Epidermal melanocyte (primary cell): ENCODE measurements around the gene DMPK.
"Not testable (repeated sequence)": the region's sequence is repeated elsewhere in the genome, so short reads cannot be mapped to it uniquely, and the experiment has no call there.

Source experiments
- DNase-seq: peaks from one replicate; pipeline ENCODE4 v3.0.0; 2011; ENCODE audit warnings: low spot score; ENCODE audit not compliant: insufficient read length

The DMPK gene

GRCh38 chr19:45768984-45769782 is 13.1 kb downstream of the DMPK start, which contains the start of gene SIX5:
TSS of gene SIX5 (minus strand) at chr19:45769252. CDS start at chr19:45768844, 408 bp downstream.
- DNase-seq = peak; percentile 96

DNA sequence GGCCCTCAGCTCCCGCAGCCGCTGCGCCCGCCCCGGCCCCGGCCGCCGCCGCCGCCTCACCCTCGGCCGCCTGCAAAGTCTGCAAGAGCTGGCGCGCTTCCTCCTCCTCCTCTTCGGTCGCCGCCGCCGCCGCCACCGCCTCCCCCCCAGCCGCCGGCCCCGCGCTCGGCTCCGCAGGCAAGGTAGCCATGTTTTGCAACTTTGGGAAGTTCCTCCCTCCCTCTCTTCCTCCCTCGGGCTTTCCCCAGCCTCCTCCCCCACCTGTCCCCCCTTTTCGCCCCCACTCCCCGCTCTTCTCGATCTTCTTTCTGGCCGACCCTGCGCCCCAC is 13.7 kb downstream of the DMPK start:
- DNase-seq = no peak

- DNase-seq = no peak
Observed at GRCh38 chr19:45767881-45768654, 14.2 kb downstream of the DMPK start.

GRCh38 chr19:45767410-45767880 is 14.8 kb downstream of the DMPK start:
- DNase-seq = no peak

DNA sequence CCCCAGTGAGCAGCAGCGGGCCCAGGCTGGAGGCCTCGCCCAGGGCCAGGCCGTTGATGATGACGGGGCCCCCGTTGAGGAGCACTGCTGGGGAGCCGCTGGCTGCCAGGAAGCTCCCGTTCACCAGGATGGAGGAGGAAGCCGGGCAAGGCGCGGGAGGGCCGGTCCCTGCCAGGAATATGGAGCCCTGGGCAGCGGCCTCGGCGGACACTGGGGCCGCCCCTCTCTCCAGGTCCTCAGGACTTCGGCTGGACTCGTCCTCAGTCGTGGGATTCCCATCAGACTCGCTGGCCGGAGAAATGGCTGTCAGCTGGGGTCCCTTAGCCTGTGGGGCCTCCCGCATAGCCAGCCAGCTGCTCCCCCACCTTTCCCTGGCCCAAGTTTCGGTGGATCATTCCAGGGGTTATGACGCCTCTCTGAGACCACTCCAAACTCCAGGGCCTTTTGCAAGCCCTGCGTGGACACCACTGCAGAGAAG is 15.4 kb downstream of the DMPK start:
- DNase-seq = no peak

DNA sequence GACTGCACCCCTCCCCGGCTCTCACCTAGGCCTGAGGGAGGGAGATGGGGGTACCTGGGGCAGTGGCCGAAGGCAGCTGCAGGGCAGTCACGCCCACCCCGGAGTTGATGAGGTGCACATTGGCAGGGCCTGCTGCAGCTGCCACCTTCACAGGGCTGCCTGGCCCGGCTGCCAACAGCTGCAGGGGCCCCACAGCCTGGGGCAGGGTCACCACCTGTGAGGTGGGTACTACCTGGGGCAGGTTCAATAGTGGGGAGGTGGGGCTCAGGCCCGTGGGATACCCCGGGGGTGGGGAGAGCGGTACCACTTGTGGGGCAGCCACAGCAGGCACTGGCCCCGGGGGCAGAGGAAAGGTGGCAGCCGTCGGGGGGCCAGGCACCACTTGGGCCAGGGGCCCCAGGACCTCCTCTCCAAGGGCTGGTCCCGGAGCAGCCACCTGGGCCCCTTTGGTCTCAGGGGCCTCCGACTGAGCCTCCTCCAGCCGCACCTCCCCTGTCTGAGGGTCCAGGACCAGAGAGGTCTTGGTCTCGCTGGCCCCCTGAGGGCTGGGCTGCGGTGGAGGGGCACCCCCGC is 15.9 kb downstream of the DMPK start:
- DNase-seq = no peak

GRCh38 chr19:45765702-45766295 is 16.5 kb downstream of the DMPK start:
- DNase-seq = no peak

GRCh38 chr19:45764945-45765701 is 17.2 kb downstream of the DMPK start:
- no peak for DNase-seq

- DNase-seq = no peak
Observed at GRCh38 chr19:45764475-45764874, 17.8 kb downstream of the DMPK start.

GRCh38 chr19:45763691-45764294 is 18.5 kb downstream of the DMPK start:
- no peak for DNase-seq

DNA sequence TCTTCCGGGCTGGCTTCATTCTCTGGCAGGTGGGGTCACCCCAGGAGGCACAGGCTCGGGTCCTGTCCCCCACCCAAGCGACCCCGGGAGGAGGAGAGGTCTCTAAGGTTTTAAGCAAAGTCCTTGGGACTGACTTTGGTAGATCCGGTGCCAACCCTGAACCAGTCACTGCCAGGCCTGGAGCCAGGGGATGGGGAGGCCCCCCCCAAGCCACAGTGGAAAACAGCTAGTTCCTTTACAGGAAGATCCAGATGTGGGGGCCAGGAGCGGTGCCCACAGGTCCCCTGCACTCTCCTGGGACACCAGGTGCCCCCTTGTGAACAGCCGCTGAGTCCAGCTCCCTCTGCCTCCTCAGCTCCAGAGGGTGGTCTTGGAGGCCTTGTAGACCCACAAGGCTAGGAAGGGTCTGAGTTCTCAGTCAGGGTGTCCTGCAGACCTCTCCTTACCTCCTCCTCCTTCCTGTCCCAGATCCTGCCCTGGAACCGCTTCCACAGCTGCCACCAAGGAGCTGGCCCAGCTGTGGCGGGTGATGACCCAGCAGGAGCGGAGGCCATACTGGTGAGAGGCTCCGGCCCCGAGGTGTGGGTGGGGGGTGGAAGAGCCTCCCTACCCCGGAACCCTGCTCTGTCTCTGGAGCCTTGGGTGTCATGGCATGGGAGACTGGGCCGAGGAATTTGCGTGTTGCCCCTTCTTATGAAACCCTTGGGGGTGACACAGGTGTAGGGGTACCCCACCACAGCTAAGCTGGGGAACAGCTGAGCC is 19.2 kb downstream of the DMPK start:
- no peak for DNase-seq

DNA sequence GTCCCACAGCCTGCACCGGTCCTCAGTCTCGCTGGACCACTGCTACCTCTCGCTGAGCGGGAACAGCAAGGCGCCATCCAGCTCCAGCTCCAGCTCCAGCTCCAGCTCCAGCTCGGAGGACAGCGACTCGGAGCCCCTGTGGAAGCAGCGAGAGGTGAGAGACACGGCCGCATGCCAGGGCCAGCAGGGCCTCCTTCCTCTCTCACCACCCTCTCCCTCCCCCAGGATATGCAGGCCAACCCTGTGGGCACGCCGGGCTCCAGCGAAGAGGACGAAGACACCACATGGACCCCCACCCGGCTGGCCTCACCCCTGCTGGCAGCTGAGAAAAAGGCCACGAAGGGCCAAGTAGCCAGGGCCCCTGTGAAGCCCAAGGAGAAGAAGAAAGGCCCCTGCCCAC is 20.6 kb downstream of the DMPK start:
- DNase-seq = no peak

DNA sequence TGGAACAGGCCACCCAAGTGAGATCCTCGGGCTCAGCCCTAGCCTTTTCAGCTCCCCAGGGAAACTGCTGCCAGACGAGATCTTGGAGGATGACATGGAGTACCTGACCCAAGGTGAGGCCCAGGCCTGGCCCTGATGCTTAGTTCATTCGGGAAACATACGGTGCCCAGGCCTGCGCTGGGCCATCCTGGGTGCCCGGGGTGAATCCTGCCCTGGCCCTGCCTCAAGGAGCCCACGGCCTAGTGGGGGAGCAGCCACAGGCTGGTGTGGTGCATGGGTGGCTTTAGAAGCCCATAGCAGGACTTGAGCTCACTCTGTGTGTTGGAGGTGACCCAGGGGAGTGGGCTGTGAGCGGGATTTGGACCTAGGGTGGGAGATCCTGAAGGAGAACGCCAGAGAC is 23.4 kb downstream of the DMPK start:
- no peak for DNase-seq

- DNase-seq = no peak
Observed at GRCh38 chr19:45757695-45758094, 24.6 kb downstream of the DMPK start.

DNA sequence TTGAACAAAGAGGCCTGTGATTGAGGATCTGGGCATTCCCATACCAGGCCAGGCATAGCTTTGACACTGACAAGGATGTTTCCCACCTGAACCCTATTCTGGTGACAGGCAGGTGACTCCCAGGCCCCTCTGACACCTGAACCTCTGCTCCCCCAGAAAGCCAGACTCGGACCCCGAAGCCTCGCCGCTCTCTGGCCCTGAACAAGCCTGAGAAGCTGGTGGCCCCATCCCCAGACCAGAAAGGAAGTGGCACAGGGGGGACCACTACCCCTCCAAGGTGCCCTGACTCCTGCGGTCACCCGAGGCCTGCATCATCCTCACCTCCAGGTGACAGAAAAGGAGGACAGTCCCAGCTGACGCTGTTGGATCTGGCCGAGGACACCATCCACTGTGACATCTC is 28.0 kb downstream of the DMPK start:
- no peak for DNase-seq

DNA sequence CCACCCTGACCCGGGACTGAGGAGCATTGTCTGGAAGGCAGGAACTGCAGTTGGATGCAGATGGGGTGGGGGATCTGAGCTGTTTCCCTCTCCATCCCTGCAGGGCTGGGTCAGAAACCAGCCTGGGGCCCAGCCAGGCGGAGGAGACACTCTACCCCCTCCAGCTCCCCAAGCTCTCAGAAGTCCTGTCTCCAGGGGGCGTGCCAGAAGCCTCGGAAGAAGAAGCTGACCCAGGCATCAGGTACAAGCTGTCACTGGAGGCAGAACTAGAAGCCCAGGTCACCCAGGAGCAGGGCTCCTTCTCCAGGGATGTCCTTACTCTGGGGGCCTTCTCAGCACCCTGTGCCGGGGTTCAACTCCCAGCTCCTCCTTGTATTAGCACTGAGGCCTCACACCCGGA is 28.7 kb downstream of the DMPK start:
- DNase-seq = no peak

GRCh38 chr19:45752639-45753038 is 29.7 kb downstream of the DMPK start:
- DNase-seq = no peak

GRCh38 chr19:45751483-45751882 is 30.8 kb downstream of the DMPK start:
- not testable (repeated sequence) for DNase-seq

- no peak for DNase-seq
Observed at GRCh38 chr19:45747513-45747912, 34.8 kb downstream of the DMPK start.

DNA sequence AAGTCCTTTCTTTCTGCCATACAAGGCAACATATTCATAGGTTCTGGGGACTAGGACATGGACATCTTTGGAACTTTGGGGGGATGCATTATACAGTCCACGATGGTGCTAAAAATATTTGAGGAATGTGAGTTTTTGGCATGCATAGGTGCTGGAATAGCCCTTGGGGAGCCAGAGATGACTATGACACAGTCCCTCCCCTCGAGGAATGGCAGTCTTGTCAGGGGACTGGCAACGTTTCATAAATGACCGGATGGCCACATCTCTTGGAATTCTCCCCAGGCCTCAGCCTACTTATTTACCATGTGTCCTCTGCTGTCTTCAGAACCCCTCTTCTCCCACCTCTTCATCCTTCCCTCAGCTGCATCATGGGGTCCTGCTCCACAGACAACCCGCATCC is 35.4 kb downstream of the DMPK start:
- no peak for DNase-seq
